BLaER1 treated with 17β-estradiol and CSF1 and Interleukin-3, amounts not matched to agents 10 nM and 100 nM (cell line): Measurements from ENCODE around the gene SMAD3.
A peak's percentile ranks its signal among the peaks of the same experiment; 100 is the strongest.

Experiments used
- H3K27ac ChIP-seq, 11 experiments: shearing (Covaris generic); formaldehyde crosslinking; 2 replicates each; pipeline ENCODE4 v1.8.1; 2022
- H3K27me3 ChIP-seq, 11 experiments: shearing (Covaris generic); formaldehyde crosslinking; 2 replicates each; pipeline ENCODE4 v1.8.1; 2022
- H3K36me3 ChIP-seq, 11 experiments: shearing (Covaris generic); formaldehyde crosslinking; 2 replicates each; pipeline ENCODE4 v1.8.1; 2022
- H3K4me1 ChIP-seq, 10 experiments: shearing (Covaris generic); formaldehyde crosslinking; 2 replicates each; pipeline ENCODE4 v1.8.1; 2022
- H3K4me2 ChIP-seq, 11 experiments: shearing (Covaris generic); formaldehyde crosslinking; 2 replicates each; pipeline ENCODE4 v1.8.1; 2022
- H3K4me3 ChIP-seq, 10 experiments: shearing (Covaris generic); formaldehyde crosslinking; 2 replicates each; pipeline ENCODE4 v1.8.1; 2022
- H3K9ac ChIP-seq, 11 experiments: shearing (Covaris generic); formaldehyde crosslinking; 2 replicates each; pipeline ENCODE4 v1.8.1; 2022
- H3K9me3 ChIP-seq, 11 experiments: shearing (Covaris generic); formaldehyde crosslinking; replicated peaks in 1 of 11; 2 replicates each; pipeline ENCODE4 v1.8.1; 2022
- H4K20me1 ChIP-seq, 11 experiments: shearing (Covaris generic); formaldehyde crosslinking; 2 replicates each; pipeline ENCODE4 v1.8.1; 2022
- Cebpa-rat ChIP-seq, 11 experiments: shearing (Covaris generic); IDR thresholded peaks; 2 replicates each; pipeline ENCODE4 v1.8.1; 2022

The SMAD3 gene

DNA sequence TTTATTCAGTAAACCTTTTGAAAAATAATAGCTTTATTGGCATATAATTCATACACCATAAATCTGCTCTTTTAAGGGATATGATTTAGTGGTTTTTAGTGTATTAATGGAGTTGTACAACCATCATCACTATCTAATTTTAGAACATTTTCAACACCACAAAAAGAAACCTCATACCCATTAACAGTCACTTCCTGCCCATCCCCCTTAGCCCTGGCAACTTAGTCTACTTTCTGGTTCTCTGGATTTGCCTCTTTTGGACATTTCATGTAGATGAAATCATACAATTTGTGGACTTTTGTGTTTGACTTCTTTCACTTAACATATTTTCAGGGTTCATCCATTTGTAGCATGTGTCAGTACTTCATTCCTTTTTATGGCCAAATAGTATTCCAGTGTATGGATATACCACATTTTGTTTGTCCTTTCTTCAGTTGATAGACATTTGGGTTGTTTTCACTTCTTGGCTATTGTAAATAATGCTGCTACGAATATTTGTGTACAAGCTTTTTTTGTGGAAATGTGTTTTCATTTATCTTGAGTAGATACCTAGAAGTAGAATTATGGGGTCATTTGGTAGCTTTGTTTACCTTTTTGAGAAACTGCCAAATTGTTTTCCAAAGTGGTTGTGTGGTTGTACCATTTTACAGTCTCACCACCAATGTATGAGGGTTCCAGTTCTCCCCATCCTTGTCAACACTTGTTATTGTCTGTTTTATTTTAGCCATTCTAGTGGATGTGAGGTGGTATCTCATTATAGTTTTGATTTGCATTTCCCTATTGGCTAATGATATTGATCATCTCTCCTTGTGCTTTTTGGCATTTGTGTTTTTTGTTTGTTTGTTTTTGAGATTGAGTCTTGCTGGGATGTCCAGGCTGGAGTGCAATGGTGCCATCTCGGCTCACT is 45.8 kb downstream of the SMAD3 start:
- Histone ChIP-seq H3K36me3 (peaks cover 10 to 66% (median 39%) of the 10 kb centered on the region in 11 experiments; a peak in 21 of 22 replicates), H3K27ac (peak overlapping the region; percentile 47 to 97 (median 93); a peak in 21 of 22 replicates), H3K4me1 (peaks cover 82 to 98% (median 90%) of the 10 kb centered on the region in 10 experiments), H3K9me3 (peaks cover 9 to 25% (median 18%) of the 10 kb centered on the region in 11 experiments; a peak in 21 of 22 replicates), H3K27me3 (no peaks in the 10 kb centered on the region), H3K4me2 (peak overlapping the region; percentile 76 to 95 (median 88); a peak in 20 of 22 replicates), H4K20me1 (peaks cover 0 to 99% (median 31%) of the 10 kb centered on the region in 11 experiments; a peak in 14 of 22 replicates), H3K9ac (peak overlapping the region in 6 of 11 experiments; percentile 72 to 84 (median 82); a peak in 9 of 22 replicates), H3K4me3 (peak overlapping the region in 8 of 10 experiments; percentile 0 to 42 (median 16); a peak in 7 of 20 replicates)
- no peak for TF ChIP-seq Cebpa-rat (IDR thresholded peaks at IDR 0.05)

GRCh38 chr15:67114046-67114445 is 48.6 kb downstream of the SMAD3 start:
- Histone ChIP-seq H3K4me1 (peaks cover 82 to 98% (median 90%) of the 10 kb centered on the region in 10 experiments), H3K4me3 (no peak overlapping the region), H3K27ac (peak overlapping the region in 10 of 11 experiments; percentile 46 to 95 (median 86); a peak in 18 of 22 replicates), H4K20me1 (peaks cover 0 to 99% (median 15%) of the 10 kb centered on the region in 11 experiments; a peak in 12 of 22 replicates), H3K9me3 (peaks cover 9 to 25% (median 18%) of the 10 kb centered on the region in 11 experiments; a peak in 21 of 22 replicates), H3K36me3 (peaks cover 8 to 69% (median 44%) of the 10 kb centered on the region in 11 experiments; a peak in 20 of 22 replicates), H3K9ac (peak overlapping the region in 3 of 11 experiments; percentile 12 to 20 (median 12); a peak in 2 of 22 replicates), H3K27me3 (no peaks in the 10 kb centered on the region), H3K4me2 (peak overlapping the region; percentile 78 to 97 (median 91))
- no peak for TF ChIP-seq Cebpa-rat (IDR thresholded peaks at IDR 0.05)

- H3K9ac ChIP-seq: peak overlapping the region in 9 of 11 experiments; percentile 15 to 84 (median 71); a peak in 15 of 22 replicates
- peaks cover 0 to 99% (median 15%) of the 10 kb centered on the region in 11 experiments; a peak in 13 of 22 replicates for H4K20me1 ChIP-seq
- no peak for TF ChIP-seq Cebpa-rat (IDR thresholded peaks at IDR 0.05)
- peaks cover 9 to 25% (median 18%) of the 10 kb centered on the region in 11 experiments; a peak in 21 of 22 replicates for H3K9me3 ChIP-seq
- H3K4me1 ChIP-seq: peaks cover 83 to 98% (median 90%) of the 10 kb centered on the region in 10 experiments
- no peak overlapping the region for H3K4me3 ChIP-seq
- peaks cover 8 to 74% (median 48%) of the 10 kb centered on the region in 11 experiments; a peak in 20 of 22 replicates for H3K36me3 ChIP-seq
- peak overlapping the region; percentile 30 to 95 (median 86); a peak in 21 of 22 replicates for H3K27ac ChIP-seq
- peak overlapping the region; percentile 78 to 97 (median 91) for H3K4me2 ChIP-seq
- H3K27me3 ChIP-seq: no peaks in the 10 kb centered on the region
Measured at GRCh38 chr15:67114846-67115585, 49.6 kb downstream of the SMAD3 start.

DNA sequence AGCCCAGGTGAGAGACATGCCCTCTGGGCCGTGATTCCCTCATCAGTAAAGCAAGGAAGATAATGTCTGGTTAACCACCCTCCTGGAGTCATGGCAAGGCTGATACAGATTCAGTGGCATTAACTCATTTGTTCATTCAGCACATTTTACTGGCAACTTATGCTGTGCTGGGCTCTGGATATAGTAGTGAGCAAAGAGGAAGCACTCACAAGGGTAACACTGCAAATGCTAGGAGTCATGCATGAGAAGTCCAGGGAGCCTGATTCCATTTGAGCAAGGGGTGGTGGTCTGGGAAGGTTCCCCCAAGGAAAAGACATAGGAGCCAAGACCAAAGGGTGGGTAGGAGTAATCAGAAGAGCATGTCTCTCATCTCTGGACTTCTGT is 50.2 kb downstream of the SMAD3 start:
- Histone ChIP-seq H4K20me1 (peaks cover 0 to 99% (median 15%) of the 10 kb centered on the region in 11 experiments; a peak in 14 of 22 replicates), H3K9me3 (peaks cover 9 to 22% (median 17%) of the 10 kb centered on the region in 11 experiments; a peak in 21 of 22 replicates), H3K4me1 (peaks cover 83 to 98% (median 90%) of the 10 kb centered on the region in 10 experiments), H3K27me3 (no peaks in the 10 kb centered on the region), H3K9ac (peak overlapping the region in 9 of 11 experiments; percentile 26 to 84 (median 71); a peak in 15 of 22 replicates), H3K27ac (peak overlapping the region; percentile 30 to 95 (median 86); a peak in 21 of 22 replicates), H3K4me2 (peak overlapping the region; percentile 78 to 97 (median 91)), H3K36me3 (peaks cover 8 to 70% (median 47%) of the 10 kb centered on the region in 11 experiments; a peak in 20 of 22 replicates), H3K4me3 (peak overlapping the region in 1 of 10 experiments; percentile 33; a peak in 1 of 20 replicates)
- TF ChIP-seq Cebpa-rat (IDR thresholded peaks at IDR 0.05): no peak

- H3K4me2 ChIP-seq: peak overlapping the region; percentile 78 to 97 (median 91)
Measured at GRCh38 chr15:67116742-67117141, 51.3 kb downstream of the SMAD3 start.

DNA sequence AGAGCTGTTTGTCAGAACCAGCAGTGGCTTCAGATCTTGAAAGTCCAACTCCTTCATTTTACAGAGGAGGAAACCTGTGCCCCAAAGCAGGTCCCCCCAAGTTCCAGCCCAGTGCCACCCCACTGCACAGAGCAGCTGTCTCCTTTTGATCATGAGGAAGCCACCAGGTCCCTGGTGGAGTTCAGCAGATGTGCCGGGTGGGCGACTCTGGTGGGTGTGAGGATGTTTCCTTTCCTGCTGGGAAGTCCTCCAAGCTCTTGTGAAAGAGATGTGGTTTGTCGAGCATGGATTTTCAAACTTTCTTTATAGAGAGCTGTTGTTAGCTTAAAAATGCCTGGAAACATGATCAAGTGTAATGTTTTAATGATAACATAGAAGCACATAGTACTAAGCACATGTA is 52.0 kb downstream of the SMAD3 start:
- Histone ChIP-seq H4K20me1 (peaks cover 0 to 100% (median 33%) of the 10 kb centered on the region in 11 experiments; a peak in 14 of 22 replicates), H3K4me3 (peak overlapping the region in 8 of 10 experiments; percentile 0 to 50 (median 34); a peak in 11 of 20 replicates), H3K9ac (peak overlapping the region; percentile 40 to 84 (median 71)), H3K36me3 (peaks cover 8 to 61% (median 30%) of the 10 kb centered on the region in 11 experiments; a peak in 20 of 22 replicates), H3K4me2 (peak overlapping the region; percentile 78 to 97 (median 91)), H3K9me3 (peaks cover 0 to 4% (median 0%) of the 10 kb centered on the region in 11 experiments; a peak in 4 of 22 replicates), H3K27ac (peak overlapping the region; percentile 39 to 95 (median 86); a peak in 21 of 22 replicates), H3K4me1 (peaks cover 93 to 99% (median 98%) of the 10 kb centered on the region in 10 experiments), H3K27me3 (no peaks in the 10 kb centered on the region)
- peak in 6 of 11 experiments; percentile 30 to 79 (median 68); a peak in 9 of 22 replicates for TF ChIP-seq Cebpa-rat (IDR thresholded peaks at IDR 0.05)

More at GRCh38 chr15:67116742-67117141, 51.3 kb downstream of the SMAD3 start:
- Histone ChIP-seq H3K9ac (peak overlapping the region; percentile 40 to 84 (median 71); a peak in 21 of 22 replicates), H3K27me3 (no peaks in the 10 kb centered on the region), H3K4me3 (peak overlapping the region in 8 of 10 experiments; percentile 0 to 50 (median 34); a peak in 11 of 20 replicates), H3K4me1 (peaks cover 86 to 98% (median 93%) of the 10 kb centered on the region in 10 experiments), H4K20me1 (peaks cover 0 to 99% (median 26%) of the 10 kb centered on the region in 11 experiments; a peak in 14 of 22 replicates), H3K9me3 (peaks cover under 1 to 11% (median 6%) of the 10 kb centered on the region in 11 experiments; a peak in 21 of 22 replicates), H3K27ac (peak overlapping the region; percentile 39 to 95 (median 86); a peak in 21 of 22 replicates), H3K36me3 (peaks cover 8 to 60% (median 35%) of the 10 kb centered on the region in 11 experiments; a peak in 20 of 22 replicates)
- TF ChIP-seq Cebpa-rat (IDR thresholded peaks at IDR 0.05): no peak

DNA sequence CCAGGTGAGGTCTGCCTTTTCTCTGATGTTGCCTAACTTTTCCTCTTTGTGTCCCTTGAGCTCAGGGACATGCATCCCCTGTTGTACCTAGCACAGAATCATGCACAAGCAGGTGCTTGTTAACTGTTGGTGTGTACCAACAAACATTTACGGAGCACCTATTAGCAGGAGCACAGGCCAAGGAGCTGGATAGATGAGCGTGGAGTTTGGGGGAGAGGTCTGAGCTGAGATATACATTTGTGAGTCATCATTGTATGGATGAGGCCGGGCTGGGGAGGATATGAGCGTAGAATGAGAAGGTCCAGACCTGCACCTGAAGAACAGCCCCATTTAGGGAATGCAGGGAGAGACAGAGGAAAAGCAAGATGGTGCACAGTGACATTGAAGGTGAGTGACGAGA is 53.4 kb downstream of the SMAD3 start:
- TF ChIP-seq Cebpa-rat (IDR thresholded peaks at IDR 0.05): no peak
- peak overlapping the region in 2 of 10 experiments; percentile 0 to 8; a peak in 1 of 20 replicates for H3K4me3 ChIP-seq
- H3K36me3 ChIP-seq: peaks cover 7 to 64% (median 28%) of the 10 kb centered on the region in 11 experiments; a peak in 20 of 22 replicates
- no peaks in the 10 kb centered on the region for H3K27me3 ChIP-seq
- H4K20me1 ChIP-seq: peaks cover 0 to 100% (median 40%) of the 10 kb centered on the region in 11 experiments; a peak in 15 of 22 replicates
- H3K9me3 ChIP-seq: 0 out of 22 replicates have a peak, but pooled peaks cover 0 to 3% (median 0%) of the 10 kb centered on the region in 11 experiments
- peak overlapping the region in 9 of 11 experiments; percentile 51 to 84 (median 74); a peak in 13 of 22 replicates for H3K9ac ChIP-seq
- peak overlapping the region in 10 of 11 experiments; percentile 81 to 95 (median 86); a peak in 20 of 22 replicates for H3K27ac ChIP-seq
- H3K4me2 ChIP-seq: peak overlapping the region; percentile 78 to 97 (median 91)
- H3K4me1 ChIP-seq: peaks cover 100% of the 10 kb centered on the region in 10 experiments
